NT2/D1 (cell line): ENCODE measurements around the gene SLC28A1.

Source experiments
- SUZ12 ChIP-seq: IDR thresholded peaks from 2 replicates; pipeline ENCODE4 v1.6.1; 2011; ENCODE audit not compliant: insufficient read length, insufficient read depth; ENCODE audit errors: extremely low read depth
- YY1 ChIP-seq: IDR thresholded peaks from 2 replicates; pipeline ENCODE4 v1.6.1; 2011; ENCODE audit not compliant: insufficient read length, insufficient read depth
- ZNF274 ChIP-seq: IDR thresholded peaks from 2 replicates; pipeline ENCODE4 v1.6.1; 2011; ENCODE audit warnings: mild to moderate bottlenecking, low read depth, low read length

GRCh38 chr15:84886211-84886983, 1.9 kb downstream of the SLC28A1 start:
- TF ChIP-seq ZNF274 (no peak), SUZ12 (no peak), YY1 (no peak)
